ENCODE data around the gene GXYLT1. TPM values are rescaled to one million over a fixed set of nuclear protein-coding genes. Genes with fewer than 3 reads are reported as not detected.
A peak's percentile ranks its signal among the peaks of the same experiment; 100 is the strongest.

The GXYLT1 gene
- total and polyA plus RNA-seq, 9 of the 15 experiments (the other 6 are each of a cell fraction or from before 2014, with no cell fraction given), result 1.4 to 9.3 (median 5.5) TPM

- TF ChIP-seq DEAF1 (CRISPR knock-in tag; IDR thresholded peaks at IDR 0.05) (peak; percentile 85), PPARD (CRISPR knock-in tag; IDR thresholded peaks at IDR 0.05) (no peak), ADNP (tag; IDR thresholded peaks at IDR 0.05) (no peak), RREB1 (CRISPR knock-in tag; IDR thresholded peaks at IDR 0.05) (no peak), ZNF592 (IDR thresholded peaks at IDR 0.05) (no peak), GTF2E2 (tag; IDR thresholded peaks at IDR 0.05) (no peak), ZNF77 (CRISPR knock-in tag; IDR thresholded peaks at IDR 0.05) (no peak), DACH1 (IDR thresholded peaks at IDR 0.05; ENCODE audit: partially characterized antibody) (peak; percentile 91), C11orf30 (IDR thresholded peaks at IDR 0.05; ENCODE audit: low read depth) (no peak), POLR2AphosphoS2 (IDR thresholded peaks at IDR 0.05; ENCODE audit: low read length) (no peak), EHMT2 (IDR thresholded peaks at IDR 0.05) (no peak), ZNF668 (CRISPR knock-in tag; IDR thresholded peaks at IDR 0.05) (no peak), POLR2AphosphoS5 (IDR thresholded peaks at IDR 0.05; ENCODE audit: control insufficient read depth, insufficient read depth, low read depth, low read length) (no peak), CREB3L1 (IDR thresholded peaks at IDR 0.05; ENCODE audit: borderline replicate concordance, low read depth) (no peak), SAFB (IDR thresholded peaks at IDR 0.05; ENCODE audit: borderline replicate concordance, low read depth, low read length) (no peak)
Observed at GRCh38 chr12:42129595-42130204, 15.0 kb downstream of the GXYLT1 start (continued).
